Lung (tissue), 12 donors: ENCODE data around the gene B4GALNT1. TPM values are rescaled to one million over a fixed set of nuclear protein-coding genes. Genes with fewer than 3 reads are reported as not detected.

ENCODE experiments used
- ATAC-seq: fragments of 200-7000 bp; cut with Tn5 transposase; one replicate; pipeline ENCODE4 v1.9.1; 2020; ENCODE audit warnings: moderate number of reproducible peaks; ENCODE audit not compliant: insufficient read depth, low FRiP score
- DNase-seq, 3 donors: peaks; one replicate each; pipeline ENCODE4 v3.0.0-alpha.2; 2013 to 2017
- H3K27ac ChIP-seq, 2 donors: one replicate each; pipeline ENCODE4 v1.5.1; 2013; ENCODE audit warnings: mild to moderate bottlenecking in 2 of 2, moderate library complexity in 2 of 2, control low read depth in 1 of 2, inconsistent platforms in 1 of 2, low read depth in 1 of 2, low read length in 1 of 2
- H3K27me3 ChIP-seq, 3 donors: one replicate each; pipeline ENCODE4 v1.5.1; 2013; ENCODE audit warnings: low read length in 2 of 3; ENCODE audit not compliant: control insufficient read depth in 3 of 3, insufficient read depth in 3 of 3
- H3K36me3 ChIP-seq, 4 donors: one replicate each; pipeline ENCODE4 v1.5.1; 2013; ENCODE audit warnings: low read length in 4 of 4, mild to moderate bottlenecking in 1 of 4, moderate library complexity in 1 of 4; ENCODE audit not compliant: control insufficient read depth in 4 of 4, insufficient read depth in 4 of 4
- H3K4me1 ChIP-seq, 5 donors: one replicate each; pipeline ENCODE4 v1.5.1; 2013; ENCODE audit warnings: low read length in 5 of 5, mild to moderate bottlenecking in 2 of 5, moderate library complexity in 1 of 5; ENCODE audit not compliant: control insufficient read depth in 5 of 5, insufficient read depth in 5 of 5
- H3K4me3 ChIP-seq: one replicate; pipeline ENCODE4 v1.5.1; 2013; ENCODE audit warnings: mild to moderate bottlenecking, control low read depth, moderate library complexity
- H3K9ac ChIP-seq, 2 donors: one replicate each; pipeline ENCODE4 v1.5.1; 2013; ENCODE audit warnings: low read length in 2 of 2, control low read depth in 1 of 2; ENCODE audit not compliant: insufficient read depth in 1 of 2
- H3K9me3 ChIP-seq, 4 donors: one replicate each; pipeline ENCODE4 v1.5.1; 2013; ENCODE audit warnings: low read length in 3 of 4, mild to moderate bottlenecking in 1 of 4, moderate library complexity in 1 of 4; ENCODE audit not compliant: control insufficient read depth in 4 of 4, insufficient read depth in 3 of 4
- WGBS, 2 donors: extraction: QIAGEN DNeasy Blood & Tissue Kit; methylation state at CpG; one replicate each; pipeline ENCODE4 v1.1.7; 2013; 5-methylcytosine and 5-hydroxymethylcytosine counted together
- polyA plus RNA-seq, 2 donors: library from polyadenylated mRNA; stranded (reverse); fragments of 200-250 nt; gene quantifications; one replicate each; pipeline ENCODE4 v1.2.1, GENCODE V29; 2013
- total RNA-seq, 2 donors: library from RNA; depleted of rRNA in 1 of 2; stranded (reverse); fragments of >200 nt in 1 of 2; gene quantifications; one replicate each; pipeline ENCODE4 v1.2.1, GENCODE V29; 2014 to 2021
- TF ChIP-seq, protein P1 (sequence below): IDR thresholded peaks from 2 replicates; pipeline ENCODE4 v1.5.1; 2012; ENCODE audit warnings: mild to moderate bottlenecking; ENCODE audit errors: control extremely low read depth, extremely low read depth
- donor health status: control.
- donor health status: control.
- donor health status: Bipolar disorder and iron deficiency.
- donor health status: healthy.
- donor health status: DM: yes; HTN: yes; CAD: no.

Gene B4GALNT1
- total and polyA plus RNA-seq, 4 donors: 0.51 to 2.5 (median 0.73) TPM

DNA sequence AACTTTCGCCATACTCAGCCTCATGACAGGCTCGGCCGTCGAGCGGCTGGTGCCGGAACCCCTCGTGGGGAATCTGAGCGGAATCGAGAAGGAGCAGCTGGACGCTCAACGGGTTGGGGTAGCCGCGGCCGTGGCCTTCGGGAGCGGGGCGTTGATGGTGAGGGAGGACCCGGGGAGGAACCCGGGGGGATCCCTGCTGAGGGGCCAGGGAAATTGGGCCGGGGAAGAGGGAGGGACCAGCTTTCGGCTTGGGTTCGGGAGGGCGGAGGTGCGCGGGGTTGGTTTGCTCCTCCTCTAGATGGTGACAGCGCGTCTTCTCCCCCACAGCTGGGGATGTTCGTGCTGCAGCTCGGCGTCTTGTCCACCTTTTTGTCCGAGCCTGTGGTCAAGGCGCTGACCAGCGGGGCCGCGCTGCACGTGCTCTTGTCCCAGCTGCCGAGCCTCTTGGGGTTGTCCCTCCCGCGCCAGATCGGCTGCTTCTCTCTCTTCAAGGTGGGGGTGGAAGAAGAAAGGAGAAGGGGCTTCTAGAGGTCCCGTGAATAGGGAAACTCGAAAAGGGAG, 12.0 kb downstream of the B4GALNT1 start:
- Histone ChIP-seq H3K9me3 (no peaks in the 10 kb centered on the region), H3K4me1 (peaks cover 0 to 13% (median 0%) of the 10 kb centered on the region in 5 donors), H3K9ac (no peak overlapping the region), H3K27me3 (peaks cover 2 to 72% (median 42%) of the 10 kb centered on the region in 3 donors), H3K4me3 (no peak overlapping the region), H3K36me3 (peaks cover 0 to 12% (median 0%) of the 10 kb centered on the region in 4 donors), H3K27ac (no peak overlapping the region)
- TF ChIP-seq, protein P1, sequence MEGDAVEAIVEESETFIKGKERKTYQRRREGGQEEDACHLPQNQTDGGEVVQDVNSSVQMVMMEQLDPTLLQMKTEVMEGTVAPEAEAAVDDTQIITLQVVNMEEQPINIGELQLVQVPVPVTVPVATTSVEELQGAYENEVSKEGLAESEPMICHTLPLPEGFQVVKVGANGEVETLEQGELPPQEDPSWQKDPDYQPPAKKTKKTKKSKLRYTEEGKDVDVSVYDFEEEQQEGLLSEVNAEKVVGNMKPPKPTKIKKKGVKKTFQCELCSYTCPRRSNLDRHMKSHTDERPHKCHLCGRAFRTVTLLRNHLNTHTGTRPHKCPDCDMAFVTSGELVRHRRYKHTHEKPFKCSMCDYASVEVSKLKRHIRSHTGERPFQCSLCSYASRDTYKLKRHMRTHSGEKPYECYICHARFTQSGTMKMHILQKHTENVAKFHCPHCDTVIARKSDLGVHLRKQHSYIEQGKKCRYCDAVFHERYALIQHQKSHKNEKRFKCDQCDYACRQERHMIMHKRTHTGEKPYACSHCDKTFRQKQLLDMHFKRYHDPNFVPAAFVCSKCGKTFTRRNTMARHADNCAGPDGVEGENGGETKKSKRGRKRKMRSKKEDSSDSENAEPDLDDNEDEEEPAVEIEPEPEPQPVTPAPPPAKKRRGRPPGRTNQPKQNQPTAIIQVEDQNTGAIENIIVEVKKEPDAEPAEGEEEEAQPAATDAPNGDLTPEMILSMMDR: no peak
- ATAC-seq (no peak), DNase-seq (peak in 1 of 3 donors; percentile 33)
- 3 to 6% methylated on average over 41 to 42 of the region's 42 CpGs for WGBS, 2 donors

DNA sequence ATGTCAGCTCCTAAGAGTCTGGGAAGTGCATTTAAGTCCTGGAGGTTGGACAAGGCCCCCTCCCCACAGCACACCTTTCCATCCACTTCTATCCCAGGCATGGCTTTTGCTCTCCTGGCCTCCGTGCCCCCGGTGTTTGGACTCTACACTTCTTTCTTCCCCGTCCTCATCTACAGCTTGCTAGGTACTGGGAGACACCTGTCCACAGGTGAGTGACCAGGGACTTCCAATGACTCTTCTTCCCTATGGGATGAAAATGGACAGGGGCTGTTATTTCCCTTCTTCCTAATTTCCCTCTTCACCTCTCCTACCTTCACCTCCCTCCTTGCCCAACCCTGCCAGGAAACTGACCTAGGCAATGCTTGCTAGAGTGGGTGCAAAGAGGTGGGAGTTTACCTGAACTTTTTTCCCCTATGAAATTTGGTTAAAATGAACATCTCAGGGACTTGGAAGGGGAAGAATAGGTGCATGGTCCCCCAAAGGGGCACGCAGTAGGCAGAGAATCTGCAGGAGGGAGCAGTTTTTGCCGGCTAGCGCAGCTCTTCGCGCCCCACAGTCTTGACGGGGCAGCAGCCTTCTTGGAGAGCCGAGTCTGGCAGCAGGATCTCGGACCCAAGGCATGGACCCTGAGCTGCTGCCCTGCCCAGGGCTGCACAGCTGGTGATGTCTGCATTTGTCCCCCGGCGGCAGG, 12.6 kb downstream of the B4GALNT1 start:
- H3K9ac ChIP-seq: no peak overlapping the region
- WGBS, 2 donors: 28 to 36% methylated on average over 13 of the region's 13 CpGs
- DNase-seq: peak in 1 of 3 donors; percentile 9
- no peak for ATAC-seq
- peaks cover 0 to 12% (median 0%) of the 10 kb centered on the region in 4 donors for H3K36me3 ChIP-seq
- H3K27ac ChIP-seq: no peak overlapping the region
- TF ChIP-seq, protein P1: no peak
- H3K4me3 ChIP-seq: no peak overlapping the region
- H3K4me1 ChIP-seq: peaks cover 0 to 13% (median 0%) of the 10 kb centered on the region in 5 donors
- no peaks in the 10 kb centered on the region for H3K9me3 ChIP-seq
- H3K27me3 ChIP-seq: peaks cover 2 to 67% (median 39%) of the 10 kb centered on the region in 3 donors

DNA sequence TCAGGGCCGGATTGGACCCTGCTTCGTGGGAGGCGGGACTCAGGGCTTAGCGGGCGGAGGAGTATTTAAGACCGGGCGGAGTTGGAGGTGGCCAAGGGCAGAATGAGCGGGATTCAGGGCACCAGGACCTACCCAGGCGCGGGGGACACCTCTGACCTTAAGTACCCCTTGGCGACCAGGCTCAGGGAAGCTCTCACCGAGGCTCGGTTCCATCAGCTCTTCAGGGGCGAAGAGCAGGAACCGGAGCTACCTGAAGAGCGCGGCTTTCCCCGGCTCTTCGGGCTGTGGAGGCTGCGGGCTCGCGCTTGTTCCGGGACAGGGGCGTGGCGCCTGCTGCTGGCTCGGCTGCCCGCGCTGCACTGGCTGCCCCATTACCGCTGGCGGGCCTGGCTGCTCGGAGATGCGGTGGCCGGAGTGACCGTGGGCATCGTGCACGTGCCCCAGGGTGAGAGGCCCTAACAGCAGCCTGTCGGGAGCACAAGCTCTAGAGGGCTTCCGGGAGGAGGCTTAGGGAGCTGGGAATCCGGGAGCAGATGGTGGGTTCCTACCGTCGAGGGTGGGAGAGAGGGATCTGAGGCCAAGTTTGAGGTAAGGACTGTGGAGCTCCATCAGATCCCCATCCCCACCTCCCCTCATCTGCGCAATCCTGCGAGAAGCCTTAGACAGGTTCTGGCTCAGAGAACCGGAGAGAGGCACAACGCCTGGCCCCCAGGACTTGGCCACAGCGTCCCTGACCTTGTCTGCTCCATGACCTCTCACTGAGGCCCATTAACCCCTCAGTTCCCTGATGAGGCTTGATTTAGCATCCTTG, 13.4 kb downstream of the B4GALNT1 start:
- DNase-seq: peak in 1 of 3 donors; percentile 10
- no peak overlapping the region for H3K4me3 ChIP-seq
- TF ChIP-seq, protein P1: no peak
- peaks cover 2 to 61% (median 39%) of the 10 kb centered on the region in 3 donors for H3K27me3 ChIP-seq
- peaks cover 0 to 12% (median 0%) of the 10 kb centered on the region in 4 donors for H3K36me3 ChIP-seq
- no peak overlapping the region for H3K9ac ChIP-seq
- ATAC-seq: no peak
- no peaks in the 10 kb centered on the region for H3K9me3 ChIP-seq
- no peak overlapping the region for H3K27ac ChIP-seq
- 20 to 26% methylated on average over 46 of the region's 46 CpGs for WGBS, 2 donors
- H3K4me1 ChIP-seq: peaks cover 0 to 13% (median 0%) of the 10 kb centered on the region in 5 donors
